Measurements from ENCODE around the gene EHMT2.
"Not testable (repeated sequence)": the region's sequence is repeated elsewhere in the genome, so short reads cannot be mapped to it uniquely, and the experiment has no call there.

Gene EHMT2

DNA sequence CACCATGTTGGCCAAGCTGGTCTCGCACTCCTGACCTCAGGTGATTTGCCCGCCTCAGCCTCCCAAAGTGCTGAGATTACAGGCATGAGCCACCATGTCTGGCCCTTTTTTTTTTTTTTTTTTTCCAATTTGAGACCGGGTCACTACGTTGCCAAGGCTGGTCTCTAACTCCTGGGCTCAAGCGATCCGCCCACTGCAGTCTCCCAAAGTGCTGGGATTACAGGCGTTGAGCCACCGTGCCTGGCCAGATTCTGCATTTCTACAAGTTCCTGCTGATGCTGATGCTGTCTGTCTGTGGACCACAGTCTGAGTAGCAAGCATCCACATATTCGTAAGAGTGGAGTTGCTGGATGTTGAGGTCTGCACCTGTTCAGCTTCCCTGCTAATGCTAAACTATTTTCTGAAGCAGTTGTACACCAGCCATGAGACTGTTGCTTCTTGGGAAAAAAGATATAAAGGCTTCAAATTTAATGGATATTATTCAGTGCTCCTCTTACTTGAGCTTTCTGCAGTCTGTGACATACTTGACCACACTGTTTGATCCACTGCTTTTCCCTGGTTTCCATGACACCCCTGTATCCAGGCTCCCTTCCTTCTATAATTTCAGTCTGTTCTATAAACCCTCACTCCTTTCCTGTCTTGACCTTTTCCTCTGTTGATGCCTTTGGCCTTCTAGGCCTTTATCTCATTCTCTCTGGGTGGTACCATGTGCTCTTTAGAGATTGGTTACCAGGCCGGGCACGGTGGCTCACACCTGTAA lies 14.5 kb upstream of the EHMT2 start:
- Mint-ChIP-seq H3K9me3 (peaks cover 6% of the 10 kb centered on the region), H3K27me3 (ENCODE audit: low read depth, poor library complexity) (peaks cover 6% of the 10 kb centered on the region), H3K4me1 (peaks cover 16% of the 10 kb centered on the region), H3K27ac (no peak overlapping the region), H3K4me3 (no peak overlapping the region), H3K36me3 (ENCODE audit: low read depth) (no peaks in the 10 kb centered on the region)
- no peak for DNase-seq
- TF ChIP-seq, protein P1, sequence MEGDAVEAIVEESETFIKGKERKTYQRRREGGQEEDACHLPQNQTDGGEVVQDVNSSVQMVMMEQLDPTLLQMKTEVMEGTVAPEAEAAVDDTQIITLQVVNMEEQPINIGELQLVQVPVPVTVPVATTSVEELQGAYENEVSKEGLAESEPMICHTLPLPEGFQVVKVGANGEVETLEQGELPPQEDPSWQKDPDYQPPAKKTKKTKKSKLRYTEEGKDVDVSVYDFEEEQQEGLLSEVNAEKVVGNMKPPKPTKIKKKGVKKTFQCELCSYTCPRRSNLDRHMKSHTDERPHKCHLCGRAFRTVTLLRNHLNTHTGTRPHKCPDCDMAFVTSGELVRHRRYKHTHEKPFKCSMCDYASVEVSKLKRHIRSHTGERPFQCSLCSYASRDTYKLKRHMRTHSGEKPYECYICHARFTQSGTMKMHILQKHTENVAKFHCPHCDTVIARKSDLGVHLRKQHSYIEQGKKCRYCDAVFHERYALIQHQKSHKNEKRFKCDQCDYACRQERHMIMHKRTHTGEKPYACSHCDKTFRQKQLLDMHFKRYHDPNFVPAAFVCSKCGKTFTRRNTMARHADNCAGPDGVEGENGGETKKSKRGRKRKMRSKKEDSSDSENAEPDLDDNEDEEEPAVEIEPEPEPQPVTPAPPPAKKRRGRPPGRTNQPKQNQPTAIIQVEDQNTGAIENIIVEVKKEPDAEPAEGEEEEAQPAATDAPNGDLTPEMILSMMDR (IDR thresholded peaks at IDR 0.05) = no peak

DNA sequence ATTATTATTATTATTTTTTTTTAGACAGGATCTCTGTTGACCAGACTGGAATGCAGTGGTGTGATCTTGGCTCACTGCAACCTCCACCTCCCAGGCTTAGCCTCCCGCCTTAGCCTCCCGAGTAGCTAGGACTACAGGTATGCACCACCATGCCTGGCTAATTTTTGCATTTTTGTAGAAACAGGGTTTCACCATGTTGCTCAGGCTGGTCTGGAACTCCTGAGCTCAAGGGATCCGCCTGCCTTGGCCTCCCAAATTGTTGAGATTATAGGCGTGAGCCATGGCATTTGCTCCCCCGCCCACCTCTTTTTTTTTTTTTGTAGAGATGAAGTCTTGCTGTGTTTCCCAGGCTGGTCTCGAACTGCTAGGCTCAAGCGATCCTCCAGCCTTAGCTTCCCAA lies 11.8 kb upstream of the EHMT2 start:
- H3K4me3 Mint-ChIP-seq; H3K9me3 Mint-ChIP-seq; H3K36me3 Mint-ChIP-seq (ENCODE audit: low read depth); DNase-seq; H3K27ac Mint-ChIP-seq; H3K27me3 Mint-ChIP-seq (ENCODE audit: low read depth, poor library complexity): not testable (repeated sequence)
- peaks cover 20% of the 10 kb centered on the region for H3K4me1 Mint-ChIP-seq

DNA sequence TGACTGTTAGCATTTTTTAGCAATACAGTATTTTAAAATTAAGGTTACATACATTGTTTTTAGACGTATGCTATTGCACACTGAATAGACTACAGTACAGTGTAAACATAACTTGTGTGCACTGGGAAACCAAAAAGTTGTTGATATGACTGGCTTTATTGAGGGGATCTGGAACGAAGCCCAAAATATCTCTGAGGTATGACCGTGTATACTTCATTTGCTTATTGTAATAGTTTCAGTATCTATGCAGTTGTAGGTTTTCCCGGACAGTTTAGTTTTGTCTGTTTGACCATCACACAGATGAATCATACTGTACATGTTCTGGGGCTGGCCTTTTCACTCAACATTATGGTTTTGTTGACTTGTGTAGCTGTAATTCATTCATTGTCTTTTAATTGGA lies 11.3 kb upstream of the EHMT2 start:
- H3K4me3 Mint-ChIP-seq = no peak overlapping the region
- peaks cover 20% of the 10 kb centered on the region for H3K4me1 Mint-ChIP-seq
- H3K27ac Mint-ChIP-seq = no peak overlapping the region
- DNase-seq = no peak
- H3K9me3 Mint-ChIP-seq = no peaks in the 10 kb centered on the region
- H3K27me3 Mint-ChIP-seq (ENCODE audit: low read depth, poor library complexity) = peaks cover 6% of the 10 kb centered on the region
- TF ChIP-seq, protein P1 (IDR thresholded peaks at IDR 0.05) = no peak
- no peaks in the 10 kb centered on the region for H3K36me3 Mint-ChIP-seq (ENCODE audit: low read depth)

DNA sequence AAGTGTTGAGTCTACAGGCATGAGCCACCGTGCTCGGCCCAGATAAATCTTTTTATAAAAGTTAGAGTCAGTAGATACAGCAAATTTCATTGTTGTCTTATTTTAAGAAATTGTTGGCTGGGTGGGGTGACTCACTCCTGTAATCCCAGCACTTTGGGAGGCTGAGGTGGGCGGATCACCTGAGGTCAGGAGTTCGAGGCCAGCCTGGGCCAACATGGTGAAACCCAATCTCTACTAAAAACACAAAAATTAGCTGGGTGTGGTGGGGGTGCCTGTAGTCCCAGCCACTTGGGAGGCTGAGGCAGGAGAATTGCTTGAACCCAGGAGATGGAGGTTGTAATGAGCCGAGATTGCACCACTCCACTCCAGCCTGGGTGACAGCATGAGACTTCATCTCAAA lies 10.8 kb upstream of the EHMT2 start:
- not testable (repeated sequence) for H3K27me3 Mint-ChIP-seq (ENCODE audit: low read depth, poor library complexity); H3K36me3 Mint-ChIP-seq (ENCODE audit: low read depth); H3K4me3 Mint-ChIP-seq; DNase-seq; H3K9me3 Mint-ChIP-seq; H3K27ac Mint-ChIP-seq
- peaks cover 20% of the 10 kb centered on the region for H3K4me1 Mint-ChIP-seq

DNA sequence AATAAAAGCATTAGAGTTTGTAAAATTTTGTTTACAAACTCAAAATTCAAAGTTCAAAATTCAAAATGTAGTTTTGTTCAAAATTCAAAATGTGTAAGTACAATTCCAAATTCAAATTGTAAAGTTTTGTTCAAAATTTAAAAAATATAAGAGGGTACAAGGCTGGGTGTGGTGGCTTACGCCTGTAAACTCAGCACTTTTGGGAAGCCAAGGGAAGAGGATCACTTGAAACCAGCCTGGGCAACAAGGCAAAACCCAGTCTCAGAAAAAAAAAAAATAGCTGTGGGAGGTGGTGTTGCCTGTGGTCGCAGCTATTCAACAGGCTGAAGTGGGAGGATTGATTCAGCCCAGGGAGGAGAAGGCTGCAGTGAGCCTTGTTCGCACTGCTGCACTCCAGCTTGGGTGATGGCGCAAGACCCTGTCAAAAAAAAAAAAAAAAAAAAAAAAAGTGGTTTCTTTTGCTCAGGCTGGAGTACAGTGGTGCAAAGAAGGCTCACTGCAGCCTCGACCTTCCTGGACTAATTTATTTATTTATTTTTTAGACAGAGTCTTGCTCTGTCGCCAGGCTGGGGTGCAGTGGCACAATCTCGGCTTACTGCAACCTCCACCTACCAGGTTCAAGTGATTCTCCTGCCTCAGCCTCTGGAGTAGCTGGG lies 9.8 kb upstream of the EHMT2 start:
- TF ChIP-seq, protein P1 (IDR thresholded peaks at IDR 0.05) = no peak
- Mint-ChIP-seq H3K4me3 (no peak overlapping the region), H3K27me3 (ENCODE audit: low read depth, poor library complexity) (peaks cover 6% of the 10 kb centered on the region), H3K36me3 (ENCODE audit: low read depth) (no peaks in the 10 kb centered on the region), H3K9me3 (no peaks in the 10 kb centered on the region), H3K27ac (no peak overlapping the region), H3K4me1 (peaks cover 27% of the 10 kb centered on the region)
- DNase-seq = no peak

DNA sequence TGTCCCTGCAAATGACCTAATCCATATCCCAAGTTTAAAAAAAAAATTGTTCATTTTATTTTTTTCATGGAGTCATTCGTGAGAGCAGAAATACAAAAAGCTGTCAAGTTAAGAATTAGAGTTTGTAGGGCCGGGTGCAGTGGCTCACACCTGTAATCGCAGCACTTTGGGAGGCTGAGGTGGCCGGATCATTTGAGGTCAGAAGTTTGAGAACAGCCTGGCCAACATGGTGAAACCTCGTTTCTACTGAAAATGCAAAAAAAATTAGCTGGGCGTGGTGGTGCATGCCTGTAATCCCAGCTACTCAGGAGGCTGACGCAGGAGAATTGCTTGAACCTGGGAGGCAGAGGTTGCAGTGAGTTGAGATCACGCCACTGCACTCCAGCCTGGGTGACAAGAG lies 9.2 kb upstream of the EHMT2 start:
- Mint-ChIP-seq H3K4me3 (peak overlapping the region; percentile 57), H3K4me1 (peaks cover 23% of the 10 kb centered on the region)
- not testable (repeated sequence) for H3K27ac Mint-ChIP-seq; DNase-seq; H3K9me3 Mint-ChIP-seq; H3K27me3 Mint-ChIP-seq (ENCODE audit: low read depth, poor library complexity); H3K36me3 Mint-ChIP-seq (ENCODE audit: low read depth)

DNA sequence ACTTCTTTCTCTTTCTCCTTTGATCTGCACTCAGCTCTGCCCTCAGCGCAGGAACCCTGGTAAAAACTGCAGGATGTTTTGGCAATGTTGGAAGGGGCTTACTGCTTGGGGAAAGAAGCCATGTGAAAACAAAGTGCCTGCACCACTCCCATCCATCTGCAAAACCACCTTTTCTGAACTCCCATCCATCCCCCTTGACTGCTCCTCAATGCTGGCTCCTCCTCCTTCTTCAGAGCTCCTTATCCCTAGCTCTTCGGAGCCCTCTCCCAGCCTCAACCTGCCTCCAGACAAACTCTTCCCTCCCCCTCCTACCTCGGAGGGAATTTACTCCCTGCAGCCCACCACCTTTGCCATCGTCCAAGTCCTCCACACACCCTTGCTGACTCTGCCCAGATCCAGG lies 8.6 kb upstream of the EHMT2 start:
- peak overlapping the region; percentile 57 for H3K4me3 Mint-ChIP-seq
- H3K9me3 Mint-ChIP-seq = no peaks in the 10 kb centered on the region
- no peak for DNase-seq
- peaks cover 23% of the 10 kb centered on the region for H3K4me1 Mint-ChIP-seq
- H3K36me3 Mint-ChIP-seq (ENCODE audit: low read depth) = no peaks in the 10 kb centered on the region
- peaks cover 6% of the 10 kb centered on the region for H3K27me3 Mint-ChIP-seq (ENCODE audit: low read depth, poor library complexity)
- TF ChIP-seq, protein P1 (IDR thresholded peaks at IDR 0.05) = no peak
- peak overlapping the region; percentile 66 for H3K27ac Mint-ChIP-seq

Measured in nephron progenitor cell (in vitro differentiated cells).